HG02610 (cell line): ENCODE data around the gene FBN2.
"Not testable (repeated sequence)": the region's sequence is repeated elsewhere in the genome, so short reads cannot be mapped to it uniquely, and the experiment has no call there.

Experiments
- ATAC-seq: cut with Tn5 transposase; IDR thresholded peaks from one replicate; pipeline ENCODE4 v1.9.1; 2021; ENCODE audit warnings: mild to moderate bottlenecking, moderate library complexity; ENCODE audit not compliant: unreplicated experiment

FBN2 gene

DNA sequence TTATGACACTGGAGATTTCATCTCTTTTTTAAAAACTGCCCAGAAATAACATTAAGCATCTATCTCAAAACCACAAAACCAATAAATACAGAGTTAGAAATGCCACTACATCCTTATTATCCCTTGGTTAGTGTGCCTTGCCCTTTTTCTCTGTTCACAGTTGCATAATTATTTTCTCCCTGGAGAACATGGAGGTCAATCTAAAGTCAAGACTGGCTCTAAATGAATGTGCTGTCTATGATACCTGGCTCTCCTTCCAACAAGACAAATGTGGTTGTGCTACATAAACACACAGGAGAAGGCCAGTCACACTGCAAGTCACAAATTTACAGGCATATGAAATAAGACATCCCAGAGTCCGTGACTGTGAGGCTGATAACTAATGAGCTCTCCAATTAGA lies 2.8 kb downstream of the FBN2 start:
- no peak for ATAC-seq

- ATAC-seq, result no peak
These were observed 3.3 kb downstream of the FBN2 start for GRCh38 chr5:128534726-128535125.

- ATAC-seq, result no peak
These were observed 5.3 kb downstream of the FBN2 start for GRCh38 chr5:128532776-128533175.

DNA sequence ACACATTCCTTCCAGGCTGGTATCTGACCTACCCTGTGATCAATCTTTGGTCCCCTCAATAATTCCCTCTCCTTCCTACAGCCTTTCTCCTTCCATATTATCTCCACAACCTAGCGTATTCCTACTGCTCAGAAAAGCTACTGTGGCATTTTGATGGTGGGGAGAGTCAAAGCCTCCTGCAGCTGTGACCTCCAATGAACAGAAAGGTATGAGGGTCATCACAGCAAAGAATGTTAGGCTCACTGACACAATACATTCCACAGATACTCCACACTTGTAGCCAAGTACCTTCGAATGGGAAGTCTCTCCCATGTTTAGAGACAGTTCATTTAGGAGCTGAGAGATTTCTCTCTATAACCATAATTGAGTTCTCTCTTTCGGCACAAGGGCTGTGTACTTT lies 5.9 kb downstream of the FBN2 start:
- ATAC-seq, result no peak

DNA sequence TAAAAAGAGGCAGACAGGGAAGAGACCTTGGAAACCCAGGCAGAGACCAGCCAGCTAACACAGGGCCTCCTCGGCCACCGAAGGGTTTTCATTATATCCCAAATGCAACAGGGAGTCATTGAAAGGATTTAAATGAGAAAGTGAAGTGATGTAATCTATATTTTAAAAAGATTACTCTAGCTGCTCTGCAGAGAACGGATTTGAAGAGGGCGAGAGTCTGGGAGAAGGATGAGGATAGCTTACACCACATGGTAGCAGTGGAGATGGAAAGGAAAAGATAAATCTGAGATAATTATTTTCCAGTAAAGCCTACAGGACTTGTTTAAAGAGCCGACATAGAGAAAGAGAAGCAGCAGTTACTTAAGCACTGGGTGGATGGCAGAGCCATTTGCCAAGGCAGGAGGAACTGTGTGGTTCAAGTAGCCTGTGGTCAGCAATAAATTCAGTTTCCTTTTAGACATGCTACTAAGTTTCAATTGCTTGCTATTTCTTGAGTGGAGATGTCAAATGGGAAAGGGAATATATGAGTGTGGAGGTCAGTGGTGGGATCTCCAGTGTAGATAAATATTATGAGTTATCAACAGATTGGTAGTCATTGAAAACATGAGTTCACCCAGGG lies 9.3 kb downstream of the FBN2 start:
- no peak for ATAC-seq

- ATAC-seq, result no peak
These were observed 9.9 kb downstream of the FBN2 start for GRCh38 chr5:128528126-128528525.

DNA sequence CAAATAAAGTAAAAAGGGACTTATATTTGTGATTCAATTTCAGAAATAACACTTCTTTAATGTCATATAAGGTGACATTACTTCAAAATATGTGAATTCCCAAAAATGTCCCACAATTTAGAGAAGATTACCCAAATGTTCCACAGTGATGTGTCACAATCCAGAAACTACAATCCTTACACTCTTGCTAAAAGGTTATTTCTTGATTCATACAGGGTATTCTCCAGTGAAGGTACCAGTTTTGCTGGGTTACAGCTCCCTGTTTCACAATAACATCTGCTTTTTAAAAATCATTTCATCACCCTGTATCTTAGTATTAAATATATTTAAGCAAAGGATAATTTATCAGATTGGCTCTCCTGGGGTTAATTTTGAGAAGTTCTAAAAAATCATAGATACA lies 11.0 kb downstream of the FBN2 start:
- no peak for ATAC-seq

GRCh38 chr5:128522336-128522735 lies 15.7 kb downstream of the FBN2 start:
- no peak for ATAC-seq

DNA sequence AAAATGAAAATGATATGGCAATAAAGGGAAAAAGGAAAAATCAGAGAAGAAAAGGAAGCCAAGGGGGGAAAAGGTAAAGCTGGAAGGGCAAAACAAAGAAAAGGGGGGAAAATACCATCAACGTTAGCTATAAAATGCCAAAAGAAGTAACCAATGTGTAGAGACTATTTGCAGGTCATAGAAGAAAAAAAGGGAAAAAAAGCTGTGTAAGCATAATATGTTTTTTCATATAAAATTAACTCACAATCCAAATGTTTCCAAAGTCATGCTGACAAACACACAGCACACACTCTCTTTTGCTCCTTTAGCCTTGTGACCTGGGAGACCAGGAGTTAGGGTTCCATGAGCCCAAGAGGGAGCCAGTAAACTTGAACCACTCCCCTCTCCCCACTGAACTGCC lies 18.2 kb downstream of the FBN2 start:
- ATAC-seq, result no peak

GRCh38 chr5:128516978-128517377 lies 21.1 kb downstream of the FBN2 start:
- no peak for ATAC-seq

- ATAC-seq, result no peak
These were observed 24.2 kb downstream of the FBN2 start for GRCh38 chr5:128513806-128514205.

DNA sequence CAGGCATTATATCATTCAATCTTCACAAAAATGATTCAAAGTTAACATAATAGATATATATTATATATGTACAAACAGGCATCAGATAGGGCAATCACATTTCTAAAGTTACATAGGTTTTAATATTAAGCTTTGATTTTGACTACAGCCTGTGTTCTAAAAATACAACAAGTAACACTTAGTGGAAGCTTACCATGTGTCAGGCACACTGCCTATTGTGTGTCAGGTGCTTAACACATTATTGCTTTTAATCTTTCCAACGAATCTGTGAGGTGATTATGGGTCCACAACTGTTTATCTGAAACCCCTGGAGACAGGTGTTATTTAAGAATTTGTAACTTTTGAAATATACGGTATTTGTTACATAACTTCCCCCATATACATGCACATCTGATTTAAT lies 25.2 kb downstream of the FBN2 start:
- no peak for ATAC-seq

- no peak for ATAC-seq
These were observed 31.4 kb downstream of the FBN2 start for GRCh38 chr5:128506643-128507042.

- ATAC-seq, result not testable (repeated sequence)
These were observed 34.3 kb downstream of the FBN2 start for GRCh38 chr5:128503727-128504126.

- ATAC-seq, result no peak
These were observed 39.1 kb downstream of the FBN2 start for GRCh38 chr5:128498844-128499455.

DNA sequence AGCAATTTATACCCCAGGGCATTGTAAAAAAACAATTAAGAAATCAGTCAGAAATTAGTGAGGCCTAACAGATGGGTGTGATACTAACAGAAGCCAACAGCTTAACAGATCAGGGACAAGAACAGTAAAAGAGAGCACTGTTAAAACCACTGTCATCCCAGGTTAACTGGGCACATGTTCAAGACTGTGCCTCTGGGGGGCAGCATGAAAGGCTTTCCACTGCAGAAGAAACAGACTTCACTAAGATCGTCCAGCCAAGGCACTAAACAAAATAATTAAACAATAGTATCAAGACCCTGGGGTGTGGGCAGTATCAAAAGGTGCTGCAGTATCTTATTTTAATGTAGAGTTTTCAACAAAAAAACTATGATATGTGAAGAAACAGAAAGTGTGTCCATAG lies 43.5 kb downstream of the FBN2 start:
- ATAC-seq, result no peak

- ATAC-seq, result no peak
These were observed 44.3 kb downstream of the FBN2 start for GRCh38 chr5:128493657-128494329.

DNA sequence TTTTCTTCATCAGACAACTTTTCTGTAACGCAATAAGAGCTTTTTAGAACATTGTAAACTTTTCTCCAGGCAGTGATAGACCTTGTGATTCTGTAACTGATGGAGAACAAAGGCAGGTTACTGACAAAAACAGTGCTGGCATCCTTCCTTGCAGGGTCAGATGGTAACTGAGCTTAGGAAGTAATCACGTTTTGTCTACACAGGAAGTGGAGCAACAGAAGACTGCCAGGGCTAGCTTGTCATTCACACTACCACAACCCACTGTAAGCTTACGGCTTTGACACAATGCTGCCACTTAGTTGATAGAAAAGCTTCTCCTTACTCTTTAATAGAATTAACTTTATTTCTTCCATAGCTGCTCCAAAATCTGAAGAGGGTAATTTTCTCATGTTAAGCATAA lies 46.8 kb downstream of the FBN2 start:
- ATAC-seq, result no peak

GRCh38 chr5:128490761-128491160 lies 47.3 kb downstream of the FBN2 start:
- no peak for ATAC-seq

GRCh38 chr5:128487041-128487440 lies 51.0 kb downstream of the FBN2 start:
- no peak for ATAC-seq

GRCh38 chr5:128483738-128484137 lies 54.3 kb downstream of the FBN2 start:
- no peak for ATAC-seq

GRCh38 chr5:128480906-128481633 lies 57.0 kb downstream of the FBN2 start:
- no peak for ATAC-seq
